ENCODE data around the gene HTR1E.
"Not testable (repeated sequence)": the region's sequence is repeated elsewhere in the genome, so short reads cannot be mapped to it uniquely, and the experiment has no call there.

The HTR1E gene

GRCh38 chr6:87001494-87001893 is 64.2 kb downstream of the HTR1E start:
- no peak for DNase-seq

- DNase-seq = not testable (repeated sequence)
These were observed 65.1 kb downstream of the HTR1E start for GRCh38 chr6:87002391-87002790.

- DNase-seq = not testable (repeated sequence)
These were observed 69.2 kb downstream of the HTR1E start for GRCh38 chr6:87006541-87006940.

- not testable (repeated sequence) for DNase-seq
These were observed 72.3 kb downstream of the HTR1E start for GRCh38 chr6:87009581-87009980.

- no peak for DNase-seq
These were observed 74.7 kb downstream of the HTR1E start for GRCh38 chr6:87012035-87012434.

- DNase-seq = no peak
These were observed 75.4 kb downstream of the HTR1E start for GRCh38 chr6:87012743-87013142.

GRCh38 chr6:87016772-87017171 is 79.4 kb downstream of the HTR1E start:
- no peak for DNase-seq

- DNase-seq = no peak
These were observed 89.7 kb downstream of the HTR1E start for GRCh38 chr6:87027021-87027420.

GRCh38 chr6:87029711-87030314 is 92.5 kb downstream of the HTR1E start:
- peak; percentile 17 to 54 for DNase-seq

GRCh38 chr6:87040729-87041128 is 103.4 kb downstream of the HTR1E start:
- DNase-seq = no peak

- DNase-seq = no peak
These were observed 108.3 kb downstream of the HTR1E start for GRCh38 chr6:87045521-87046075.

GRCh38 chr6:87049779-87050178 is 112.5 kb downstream of the HTR1E start:
- no peak for DNase-seq

- no peak for DNase-seq
These were observed 116.0 kb downstream of the HTR1E start for GRCh38 chr6:87053312-87053711.

- DNase-seq = no peak
These were observed 117.0 kb downstream of the HTR1E start for GRCh38 chr6:87054143-87054833.

GRCh38 chr6:87059943-87060342 is 122.6 kb downstream of the HTR1E start:
- no peak for DNase-seq

- DNase-seq = no peak
These were observed 127.8 kb downstream of the HTR1E start for GRCh38 chr6:87065117-87065516.

Measured in SHP77 (cell line).